GM21381 (cell line): ENCODE measurements around the gene PIP4K2A.
"Not testable (repeated sequence)": the region's sequence is repeated elsewhere in the genome, so short reads cannot be mapped to it uniquely, and the experiment has no call there.

Source experiments
- ATAC-seq: cut with Tn5 transposase; IDR thresholded peaks from one replicate; pipeline ENCODE4 v1.9.1; 2021; ENCODE audit warnings: mild to moderate bottlenecking, moderate library complexity; ENCODE audit not compliant: unreplicated experiment

Gene PIP4K2A

GRCh38 chr10:22697101-22697500 lies 17.3 kb downstream of the PIP4K2A start:
- no peak for ATAC-seq

- ATAC-seq = no peak
Measured at GRCh38 chr10:22693860-22694259, 20.5 kb downstream of the PIP4K2A start.

- ATAC-seq = no peak
Measured at GRCh38 chr10:22693371-22693784, 21.0 kb downstream of the PIP4K2A start.

DNA sequence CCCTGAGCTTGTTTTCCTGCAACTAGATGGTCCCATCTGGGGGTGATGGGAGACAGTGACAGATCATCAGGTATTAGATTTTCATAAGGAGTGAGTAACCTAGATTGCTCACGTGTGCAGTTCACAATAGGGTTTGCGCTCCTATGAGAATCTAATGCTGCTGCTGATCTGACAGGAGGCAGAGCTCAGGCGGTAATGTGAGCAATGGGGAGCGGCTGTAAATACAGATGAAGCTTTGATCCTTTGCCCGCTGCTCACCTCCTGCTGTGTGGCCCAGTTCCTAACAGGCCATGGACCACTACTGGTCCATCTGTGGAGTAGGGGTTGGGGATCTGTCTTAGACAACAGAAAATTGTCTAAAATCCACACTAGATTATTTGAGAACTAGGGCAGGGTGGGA lies 22.3 kb downstream of the PIP4K2A start:
- ATAC-seq = not testable (repeated sequence)

DNA sequence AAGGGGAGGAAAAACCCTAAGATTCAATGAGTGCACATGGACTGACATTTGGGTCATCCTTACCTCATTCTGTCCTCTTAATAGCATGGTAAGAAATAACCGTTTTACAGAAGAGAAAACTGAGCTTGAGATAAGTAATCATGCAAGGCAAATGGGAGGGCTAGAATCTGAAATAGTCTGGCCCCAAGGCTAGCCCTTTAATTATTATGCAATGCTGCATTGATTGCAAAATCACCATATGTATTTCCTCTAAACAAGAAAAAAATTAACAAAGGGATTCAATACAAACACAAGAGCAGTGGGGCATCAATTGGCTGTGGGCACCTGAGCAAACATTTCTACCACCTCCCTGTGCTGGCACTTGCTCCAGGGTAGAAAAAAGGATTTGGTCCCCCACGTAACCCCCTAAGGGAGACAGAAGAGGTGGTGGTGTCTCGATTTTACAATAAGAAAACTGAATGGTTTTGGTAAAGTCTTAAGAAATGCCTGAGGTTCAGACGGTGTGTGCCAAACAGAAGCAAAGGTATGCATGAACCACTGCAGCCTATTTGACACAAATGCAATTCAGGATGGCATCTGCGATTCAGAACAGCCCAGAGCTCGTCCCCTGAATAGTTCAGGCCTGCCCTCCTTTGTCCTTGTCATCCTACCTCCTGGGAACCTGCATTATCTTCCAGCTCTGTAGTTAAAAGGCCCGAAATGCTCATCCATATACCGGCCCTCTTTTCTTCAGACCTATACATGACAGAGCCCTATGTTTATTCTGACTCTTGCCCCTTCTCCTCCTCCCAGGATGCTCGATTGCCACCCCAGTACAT lies 23.6 kb downstream of the PIP4K2A start:
- no peak for ATAC-seq

GRCh38 chr10:22690158-22690557 lies 24.2 kb downstream of the PIP4K2A start:
- no peak for ATAC-seq

- ATAC-seq = no peak
Measured at GRCh38 chr10:22686347-22686746, 28.0 kb downstream of the PIP4K2A start.

DNA sequence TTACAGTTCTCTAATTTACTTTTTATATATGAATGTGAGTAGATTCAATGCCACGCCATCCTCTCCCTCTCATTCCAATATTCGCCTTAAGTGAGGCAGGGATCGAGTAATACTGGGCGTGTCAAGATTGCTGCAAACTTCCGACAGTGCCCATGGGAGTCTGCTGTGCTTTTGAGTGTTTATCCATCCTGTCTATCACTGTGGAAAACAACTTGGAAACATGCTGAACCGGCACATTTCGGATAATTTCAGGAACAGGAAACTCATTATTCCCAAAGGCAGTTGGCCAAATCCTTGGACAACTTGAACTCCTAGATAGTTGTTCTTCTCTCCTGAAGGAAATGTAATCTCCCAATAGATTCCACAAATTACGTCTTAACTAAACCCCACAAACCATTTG lies 28.5 kb downstream of the PIP4K2A start:
- no peak for ATAC-seq

DNA sequence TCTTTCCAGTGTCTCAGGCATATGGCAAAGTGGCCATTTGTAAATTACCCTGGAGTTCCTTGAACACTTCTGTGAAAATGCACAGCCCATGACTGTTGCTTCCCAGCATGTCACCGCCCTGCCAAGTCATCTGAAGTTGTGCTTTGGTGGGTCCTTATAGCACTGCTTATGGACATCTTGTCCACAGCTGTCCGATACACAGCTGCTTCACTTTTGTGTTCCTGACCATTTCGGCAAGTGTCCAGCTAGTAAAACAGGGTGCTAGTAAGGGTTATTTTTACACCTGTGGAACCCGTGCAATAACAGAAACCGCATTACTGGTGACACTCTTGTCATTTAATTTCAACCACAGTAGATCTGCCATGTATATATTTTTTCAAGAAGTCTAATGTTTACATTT lies 29.7 kb downstream of the PIP4K2A start:
- ATAC-seq = no peak

GRCh38 chr10:22683140-22683389 lies 31.3 kb downstream of the PIP4K2A start:
- ATAC-seq = peak; percentile 33

DNA sequence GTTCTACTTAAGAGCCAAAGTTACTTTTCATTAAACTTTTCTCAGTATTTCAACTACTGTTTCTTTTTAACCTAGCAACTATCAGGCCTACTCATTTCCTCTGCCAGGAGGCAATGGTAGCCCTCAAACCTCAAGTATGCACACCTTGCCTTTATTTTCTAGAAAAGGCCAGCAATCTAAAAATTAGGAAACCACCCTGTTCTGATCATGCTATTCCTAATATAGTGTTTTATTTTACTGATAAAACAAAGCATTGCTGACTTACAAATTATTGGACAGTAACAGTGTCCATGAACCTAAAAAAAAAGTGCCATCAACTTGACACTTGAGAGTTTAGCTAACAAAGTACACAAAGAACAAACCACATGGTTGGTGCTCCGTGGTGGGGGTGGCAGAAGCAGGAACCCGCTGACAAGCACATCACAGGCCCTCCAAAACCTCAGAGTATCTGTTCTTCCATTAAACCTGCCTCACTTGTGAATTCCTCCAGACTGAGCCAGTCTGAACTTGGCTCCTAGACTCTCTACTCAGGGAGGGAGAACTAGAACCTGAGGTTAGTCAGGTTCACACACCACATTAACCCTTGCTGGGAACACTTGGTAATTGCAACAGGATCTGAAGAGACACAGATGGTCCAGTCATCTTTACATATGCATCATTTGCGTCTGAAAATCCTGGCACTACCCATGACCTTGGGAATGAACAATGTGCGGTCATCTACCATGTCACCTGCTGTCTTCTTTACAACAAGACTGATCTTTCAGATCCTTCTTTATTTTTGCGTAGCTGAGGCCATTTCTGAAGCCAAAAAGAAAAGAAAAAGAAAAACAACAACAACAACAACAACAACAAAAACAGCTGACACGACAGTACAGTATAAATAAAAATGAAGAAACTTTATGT lies 31.9 kb downstream of the PIP4K2A start:
- peak; percentile 32 for ATAC-seq

DNA sequence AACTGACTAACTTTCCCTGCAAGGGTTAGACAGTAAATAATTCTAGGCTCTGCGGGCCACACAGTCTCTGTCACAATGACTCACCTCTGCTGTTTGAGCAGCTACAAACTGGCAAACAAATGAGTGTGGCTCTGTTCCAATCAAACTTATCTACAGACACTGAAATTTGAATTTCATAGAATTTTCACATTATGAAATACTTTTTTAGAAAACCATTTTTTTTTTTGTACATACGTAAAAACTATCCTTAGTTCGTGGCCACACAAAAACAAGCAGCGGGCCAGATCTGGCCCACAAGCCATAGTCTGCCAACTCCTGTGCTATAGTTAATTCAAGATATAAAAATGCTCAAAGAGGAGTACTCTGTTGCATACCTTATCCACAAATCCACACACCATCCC lies 32.6 kb downstream of the PIP4K2A start:
- ATAC-seq = no peak

DNA sequence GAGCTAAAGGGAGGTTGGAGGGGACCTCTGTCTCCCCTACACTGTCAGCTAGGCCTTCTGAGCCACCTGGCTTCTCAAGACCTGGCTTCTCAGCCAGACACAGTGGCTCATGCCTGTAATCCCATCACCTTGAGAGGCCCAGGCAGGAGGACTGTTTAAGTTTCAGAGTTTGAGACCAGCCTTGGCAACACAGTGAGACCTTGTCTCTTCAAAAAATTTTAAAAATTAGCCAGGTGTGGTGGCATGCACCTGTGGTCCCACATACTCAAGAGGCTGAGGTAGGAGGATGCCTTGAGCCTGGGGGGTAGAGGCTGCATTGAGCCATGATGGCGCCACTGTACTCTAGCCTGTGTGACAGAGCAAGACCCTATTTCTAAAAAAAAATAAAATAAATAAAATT lies 33.1 kb downstream of the PIP4K2A start:
- no peak for ATAC-seq

DNA sequence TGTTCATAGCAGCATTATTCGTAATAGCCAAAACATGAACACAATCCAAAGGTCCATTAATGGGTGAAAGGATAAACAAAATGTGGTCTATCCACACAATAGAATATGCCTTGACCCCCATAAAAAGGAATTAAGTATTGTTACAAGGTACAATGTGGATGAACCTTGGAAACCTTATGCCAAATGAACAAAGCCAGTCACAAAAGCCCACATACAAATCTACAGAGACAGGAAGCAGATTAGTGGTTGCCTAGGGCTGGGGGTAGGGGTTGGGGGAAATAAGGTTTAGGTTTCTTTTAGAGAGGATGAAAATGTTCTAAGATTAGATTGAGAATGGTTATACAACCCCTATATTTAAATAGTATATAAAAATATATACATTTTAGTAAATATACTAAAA lies 34.8 kb downstream of the PIP4K2A start:
- no peak for ATAC-seq

DNA sequence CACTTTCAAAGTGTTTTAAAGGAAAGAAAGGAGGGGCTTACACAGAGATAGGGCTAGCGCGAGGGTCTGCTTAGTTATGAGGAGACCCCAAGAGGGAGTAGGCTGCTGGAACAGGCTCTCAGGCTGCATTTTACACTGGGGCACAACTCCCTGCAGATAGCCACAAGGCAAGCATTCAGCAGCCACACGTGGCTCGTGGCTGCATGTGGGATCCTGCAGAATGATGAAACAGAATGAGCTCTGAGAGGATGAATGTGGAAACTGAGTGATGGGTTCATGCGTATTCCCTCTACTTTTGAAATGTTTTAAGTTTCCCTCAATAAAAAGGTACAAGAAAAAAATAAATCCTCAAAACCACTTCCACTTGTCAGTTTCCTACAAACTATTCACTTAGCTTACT lies 37.0 kb downstream of the PIP4K2A start:
- no peak for ATAC-seq

GRCh38 chr10:22676435-22676834 lies 37.9 kb downstream of the PIP4K2A start:
- no peak for ATAC-seq

DNA sequence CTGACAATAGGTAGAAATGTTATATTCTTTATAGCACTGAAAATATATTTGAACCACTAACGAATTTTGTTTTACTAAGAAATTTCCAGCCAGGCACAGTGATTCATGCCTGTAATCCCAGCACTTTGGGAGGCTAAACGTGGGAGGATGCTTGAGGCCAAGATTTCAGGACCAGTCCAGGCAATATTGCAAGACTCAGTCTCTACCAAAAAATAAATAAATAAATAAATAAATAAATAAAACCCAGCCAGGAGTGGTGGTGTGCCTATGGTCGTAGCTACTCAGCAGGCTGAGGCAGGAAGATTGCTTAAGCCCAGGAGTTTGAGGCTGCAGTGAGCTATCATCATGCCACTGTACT lies 39.8 kb downstream of the PIP4K2A start:
- ATAC-seq = no peak

DNA sequence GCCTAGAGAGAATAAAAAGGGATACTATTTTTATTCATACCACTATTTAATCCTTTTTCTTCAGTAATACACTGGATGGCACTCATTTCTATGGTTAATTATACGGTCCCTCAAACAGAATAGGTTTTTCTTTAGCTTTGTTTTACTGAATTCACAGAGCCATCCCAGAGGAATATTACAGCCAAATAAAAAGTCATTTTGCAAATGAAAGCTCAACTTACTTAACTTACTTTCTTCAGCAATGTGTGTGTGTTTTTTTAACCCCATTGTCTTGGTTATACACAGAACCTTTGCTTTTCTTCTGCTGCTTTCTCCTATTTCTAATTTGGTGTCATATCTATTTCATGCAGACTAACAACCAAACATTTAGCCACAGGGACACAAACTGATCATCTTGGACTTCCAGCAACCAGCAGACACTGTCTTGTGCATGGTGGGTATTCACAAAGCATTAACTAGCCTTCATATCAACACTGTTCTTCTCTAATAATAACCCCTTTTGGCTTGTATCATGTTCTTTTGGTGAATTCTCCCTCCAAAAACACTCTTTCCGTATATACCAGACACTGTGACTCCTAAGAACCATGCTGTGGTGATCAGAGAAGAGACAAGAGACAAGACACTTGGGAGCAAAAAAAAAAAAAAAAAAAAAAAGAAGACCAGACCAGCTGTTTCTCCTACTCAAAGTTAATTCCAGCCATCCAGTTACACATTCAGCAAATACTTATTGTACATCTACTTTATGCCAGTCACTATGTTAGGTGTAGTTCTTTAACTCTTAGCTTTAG lies 40.4 kb downstream of the PIP4K2A start:
- ATAC-seq = no peak

DNA sequence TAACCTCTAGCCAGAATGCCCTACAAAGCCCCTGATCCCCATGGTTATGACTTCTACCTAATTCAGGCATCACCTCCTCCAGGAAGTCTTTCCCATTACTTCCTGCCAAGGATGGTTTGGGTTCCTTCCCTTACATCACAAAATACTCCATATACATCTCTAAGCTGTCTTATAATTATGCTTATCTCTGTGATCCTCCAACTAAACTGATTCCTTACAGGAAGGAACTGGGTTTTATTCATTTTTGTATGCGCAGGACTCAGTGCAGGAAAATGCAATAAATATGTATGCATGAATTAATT lies 41.3 kb downstream of the PIP4K2A start:
- no peak for ATAC-seq

DNA sequence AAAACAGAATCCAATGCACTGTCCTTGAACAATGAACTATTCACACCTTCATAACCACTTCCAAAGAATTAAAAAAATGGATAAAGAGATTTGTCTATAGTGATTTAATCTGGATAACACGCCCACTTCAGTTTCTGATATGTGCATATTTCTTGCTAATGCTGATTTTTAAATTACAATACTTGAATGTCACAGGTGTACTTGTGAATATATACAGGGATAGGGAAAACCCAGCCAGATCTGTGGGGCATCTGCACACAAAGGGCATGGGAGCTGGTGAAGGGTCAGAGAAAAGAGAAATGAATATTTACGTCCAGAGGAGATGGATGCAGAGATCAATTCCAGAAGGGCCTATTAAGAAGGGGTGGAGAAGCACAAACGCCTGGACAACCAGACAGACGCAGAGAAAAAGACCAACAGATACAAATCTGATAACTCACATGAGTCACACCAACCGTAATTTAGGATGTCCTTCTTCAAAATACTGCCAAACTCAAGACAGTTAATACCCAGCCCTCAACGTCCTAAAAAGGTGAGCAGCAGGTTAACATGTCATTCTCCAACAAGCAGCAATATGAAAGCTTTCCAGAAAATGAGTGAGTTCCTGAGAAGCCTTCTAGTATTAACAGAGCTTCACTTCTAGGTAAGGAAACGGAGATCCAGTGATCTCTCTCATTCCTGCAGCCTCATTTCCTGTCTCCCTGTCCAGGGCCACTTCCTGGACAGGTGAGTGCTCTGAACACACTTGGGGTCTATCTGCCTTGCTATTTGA lies 41.9 kb downstream of the PIP4K2A start:
- no peak for ATAC-seq

- ATAC-seq = no peak
Measured at GRCh38 chr10:22670788-22671187, 43.6 kb downstream of the PIP4K2A start.
